Colonic mucosa (tissue), 4 donors: ENCODE measurements around the gene ZNF829. TPM values are rescaled to one million over a fixed set of nuclear protein-coding genes. Genes with fewer than 3 reads are reported as not detected.

Experiments used
- DNase-seq: peaks from one replicate; pipeline ENCODE4 v3.0.0-alpha.2; 2020
- H3K27ac ChIP-seq: fragments of 200-600 bp; one replicate; pipeline ENCODE4 v1.8.0; 2021
- H3K27me3 ChIP-seq: fragments of 200-600 bp; one replicate; pipeline ENCODE4 v1.8.0; 2021
- H3K36me3 ChIP-seq: fragments of 200-600 bp; one replicate; pipeline ENCODE4 v1.8.0; 2021
- H3K4me1 ChIP-seq: fragments of 200-600 bp; one replicate; pipeline ENCODE4 v1.8.0; 2021; ENCODE audit warnings: mild to moderate bottlenecking
- H3K4me3 ChIP-seq: fragments of 200-600 bp; one replicate; pipeline ENCODE4 v1.8.0; 2021
- H3K9ac ChIP-seq, 2 donors: one replicate each; pipeline ENCODE4 v1.7.0; 2013; ENCODE audit warnings: control low read depth in 2 of 2, low read depth in 2 of 2, low read length in 2 of 2
- H3K9me3 ChIP-seq: fragments of 200-600 bp; one replicate; pipeline ENCODE4 v1.8.0; 2021
- CTCF ChIP-seq: fragments of 200-600 bp; IDR thresholded peaks from one replicate; pipeline ENCODE4 v1.8.0; 2022; ENCODE audit warnings: antibody characterized with exemption, mild to moderate bottlenecking
- intact Hi-C: fragments of 100-400 bp; cut with DNase I; formaldehyde crosslinking; loops from one replicate; pipeline ENCODE4 v1.14.1; 2022
- total RNA-seq, 2 donors: library from RNA; stranded (reverse); fragmentation: NEBNext Ultra II Directional in 1 of 2; extraction: Animal tissue kit (Norgen Biotek cat#: 25700) in 1 of 2; gene quantifications; one replicate each; pipeline ENCODE4 v1.2.1, GENCODE V29; 2021
- donor health status: healthy.
- donor health status: DM: no; HTN: no; CAD: no.
- donor health status: DM: no; HTN: no; CAD: no.

ZNF829 gene
- total RNA-seq, 2 donors from 2014 or later = 1.1 to 1.8 TPM

- no peak for DNase-seq
- Histone ChIP-seq H3K9me3 (peaks cover 5% of the 10 kb centered on the region), H3K27me3 (no peaks in the 10 kb centered on the region), H3K9ac (no peak overlapping the region), H3K36me3 (no peaks in the 10 kb centered on the region), H3K27ac (no peak overlapping the region), H3K4me1 (no peaks in the 10 kb centered on the region), H3K4me3 (no peak overlapping the region)
- intact Hi-C loops = no loop called here
- no peak for TF ChIP-seq CTCF
Observed at GRCh38 chr19:36931684-36932083, 15.6 kb upstream of the ZNF829 start.

DNA sequence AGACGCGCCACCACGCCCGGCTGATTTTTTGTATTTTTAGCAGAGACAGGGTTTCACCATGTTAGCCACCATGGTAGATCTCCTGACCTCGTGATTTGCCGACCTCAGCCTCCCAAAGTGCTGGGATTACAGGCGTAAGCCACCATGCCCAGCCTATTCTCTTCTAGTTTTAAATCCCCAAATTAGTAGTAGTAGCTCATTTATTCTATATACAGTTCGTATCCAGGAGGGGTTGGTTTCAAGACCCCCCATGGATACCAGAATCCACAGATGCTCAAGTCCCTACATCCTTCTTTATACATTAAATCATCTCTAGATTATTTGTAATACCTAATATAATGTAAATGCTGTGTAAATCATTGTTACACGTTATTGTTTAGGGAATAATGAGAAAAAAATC is 2.0 kb upstream of the ZNF829 start:
- H3K9ac ChIP-seq = no peak overlapping the region
- no peak overlapping the region for H3K27ac ChIP-seq
- no peaks in the 10 kb centered on the region for H3K4me1 ChIP-seq
- no peak for TF ChIP-seq CTCF
- H3K36me3 ChIP-seq = no peaks in the 10 kb centered on the region
- intact Hi-C loops = no loop called here
- no peak for DNase-seq
- H3K4me3 ChIP-seq = no peak overlapping the region
- H3K27me3 ChIP-seq = no peaks in the 10 kb centered on the region
- H3K9me3 ChIP-seq = no peaks in the 10 kb centered on the region

DNA sequence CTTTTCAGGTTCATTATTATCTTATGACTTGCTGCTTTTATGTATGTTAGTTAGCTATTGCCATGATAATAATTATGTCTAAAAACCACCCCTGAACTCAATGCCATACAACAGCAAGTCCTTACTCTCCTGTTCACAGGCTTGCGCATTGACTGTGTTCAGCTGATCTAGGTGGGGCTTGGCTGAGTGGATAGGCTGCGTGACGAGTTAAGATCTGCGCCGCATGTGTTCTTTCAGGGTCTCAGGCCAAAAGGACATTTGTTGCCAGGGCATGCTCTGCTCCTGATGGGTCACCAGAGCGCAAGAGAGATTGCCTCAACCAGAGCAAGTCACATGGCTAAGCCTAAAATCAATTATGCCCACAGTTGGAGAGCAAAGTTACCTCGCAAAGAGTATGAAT is 900 bp upstream of the ZNF829 start:
- no peak overlapping the region for H3K27ac ChIP-seq
- no peaks in the 10 kb centered on the region for H3K4me1 ChIP-seq
- no peak for TF ChIP-seq CTCF
- no peak for DNase-seq
- H3K4me3 ChIP-seq = peak overlapping the region; percentile 84
- no peaks in the 10 kb centered on the region for H3K36me3 ChIP-seq
- no peaks in the 10 kb centered on the region for H3K9me3 ChIP-seq
- intact Hi-C loops = no loop called here
- peak overlapping the region; percentile 61 to 73 for H3K9ac ChIP-seq
- H3K27me3 ChIP-seq = no peaks in the 10 kb centered on the region

DNA sequence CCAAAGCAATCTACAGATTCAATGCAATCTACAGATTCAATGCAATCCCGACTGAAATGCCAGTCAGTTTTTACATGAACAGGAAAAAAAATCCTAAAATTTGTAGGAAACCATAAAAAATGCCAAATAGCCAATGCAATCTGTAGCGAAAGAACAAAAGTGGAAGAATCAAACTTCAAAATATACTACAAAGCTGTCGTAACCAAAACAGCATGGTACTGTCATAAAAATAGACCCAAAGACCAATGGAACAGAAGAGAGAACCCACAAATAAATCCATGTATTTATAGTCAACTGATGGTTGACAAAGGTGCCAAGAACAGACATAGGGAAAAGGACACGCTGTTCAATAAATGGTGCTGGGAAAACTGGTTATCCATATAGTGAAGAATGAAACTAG is 17.7 kb downstream of the ZNF829 start:
- no peaks in the 10 kb centered on the region for H3K36me3 ChIP-seq
- no peak for TF ChIP-seq CTCF
- peaks cover 14% of the 10 kb centered on the region for H3K9me3 ChIP-seq
- H3K27me3 ChIP-seq = no peaks in the 10 kb centered on the region
- no peak overlapping the region for H3K9ac ChIP-seq
- H3K4me1 ChIP-seq = no peaks in the 10 kb centered on the region
- no peak overlapping the region for H3K27ac ChIP-seq
- no peak for DNase-seq
- intact Hi-C loops = no loop called here
- no peak overlapping the region for H3K4me3 ChIP-seq

DNA sequence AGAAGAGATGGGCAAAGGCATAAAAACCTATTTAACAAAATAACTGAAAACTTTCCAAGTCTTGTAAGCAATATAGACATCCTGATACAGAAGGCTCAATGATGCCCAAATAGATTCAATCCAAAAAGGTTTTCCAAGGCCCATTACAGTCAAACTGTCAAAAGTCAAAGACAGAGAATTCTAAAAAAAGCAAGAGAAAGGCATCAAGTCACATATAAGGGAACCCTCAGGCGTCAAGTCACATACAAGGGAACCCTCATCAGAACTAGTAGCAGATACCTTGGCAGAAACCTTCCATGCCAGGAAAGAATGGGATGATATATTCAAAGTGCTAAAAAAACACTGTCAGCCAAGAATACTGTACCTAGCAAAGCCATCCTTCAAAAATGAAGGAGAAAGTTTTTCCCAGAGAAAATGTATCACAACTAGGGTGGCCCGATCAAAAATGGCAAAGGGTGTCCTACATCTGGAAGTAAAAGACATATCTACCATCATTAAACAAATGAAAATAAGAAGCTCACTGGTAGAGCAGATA is 21.2 kb downstream of the ZNF829 start:
- no peak for TF ChIP-seq CTCF
- Histone ChIP-seq H3K27me3 (no peaks in the 10 kb centered on the region), H3K9me3 (peaks cover 14% of the 10 kb centered on the region), H3K4me3 (no peak overlapping the region), H3K4me1 (no peaks in the 10 kb centered on the region), H3K36me3 (no peaks in the 10 kb centered on the region), H3K27ac (no peak overlapping the region), H3K9ac (no peak overlapping the region)
- no peak for DNase-seq
- intact Hi-C loops = no loop called here
